Ovary (tissue), 9 donors: ENCODE data around the gene SEMA6D. TPM values are rescaled to one million over a fixed set of nuclear protein-coding genes. Genes with fewer than 3 reads are reported as not detected.

Source experiments
- DNase-seq, 5 donors: peaks; one replicate each; pipeline ENCODE4 v3.0.0-alpha.2; 2019 to 2020
- H3K27ac ChIP-seq, 2 donors: fragments of 200-600 bp; one replicate each; pipeline versions ENCODE4 v1.5.1 to v1.8.0; 2019 to 2022
- H3K27me3 ChIP-seq: fragments of 200-600 bp; one replicate; pipeline ENCODE4 v1.8.0; 2022
- H3K36me3 ChIP-seq: fragments of 200-600 bp; sonication (generic); one replicate; pipeline ENCODE4 v1.5.1; 2019
- H3K4me1 ChIP-seq: one replicate; pipeline ENCODE4 v1.8.1; 2013; ENCODE audit warnings: mild to moderate bottlenecking, moderate library complexity; ENCODE audit not compliant: insufficient read depth
- H3K4me3 ChIP-seq: fragments of 200-600 bp; sonication (generic); one replicate; pipeline ENCODE4 v1.5.1; 2017
- H3K9me3 ChIP-seq, 2 donors: fragments of 200-600 bp in 1 of 2; sonication (generic) in 1 of 2; one replicate each; pipeline versions ENCODE4 v1.5.1 to v1.8.1; 2013 to 2019; ENCODE audit warnings: mild to moderate bottlenecking in 1 of 2, moderate library complexity in 1 of 2
- EP300 ChIP-seq: sonication (generic); formaldehyde crosslinking; IDR thresholded peaks from one replicate; pipeline ENCODE4 v1.6.1; 2017; ENCODE audit warnings: antibody characterized with exemption
- POLR2A ChIP-seq: fragments of 450-650 bp; IDR thresholded peaks from one replicate; pipeline ENCODE4 v1.6.1; 2017; ENCODE audit warnings: antibody characterized with exemption, mild to moderate bottlenecking, moderate library complexity
- WGBS, 3 donors: extraction: QIAGEN DNeasy Blood & Tissue Kit in 1 of 3; methylation state at CpG; one replicate each; pipeline versions ENCODE4 v1.1.5 to v1.1.7; 2013 to 2017; 5-methylcytosine and 5-hydroxymethylcytosine counted together
- intact Hi-C, 4 donors: fragments of 100-400 bp; cut with DNase I; formaldehyde crosslinking; loops; one replicate each; pipeline versions ENCODE4 v1.11.0 to v1.15.1; 2022 to 2023
- polyA plus RNA-seq, 2 donors: library from polyadenylated mRNA; stranded (reverse); fragments of 200-250 nt in 1 of 2; fragments of 350-450 nt in 1 of 2; fragmentation: Illumina TruSeq in 1 of 2; extraction: RNeasy Lipid Tissue Mini Kit (QIAGEN cat#74804) in 1 of 2; gene quantifications; one replicate each; pipeline ENCODE4 v1.2.3, GENCODE V29; 2013 to 2014
- total RNA-seq, 7 donors: library from RNA; depleted of rRNA in 2 of 7; stranded (reverse); fragments of >200 nt in 2 of 7; fragmentation: NEBNext Ultra II Directional in 3 of 7; extraction: Animal tissue kit (Norgen Biotek cat#: 25700) in 3 of 7; gene quantifications; one replicate each; pipeline versions ENCODE4 v1.1.0 to v1.2.4, GENCODE V29; 2016 to 2023
- TF ChIP-seq, protein P1 (sequence below), 3 donors: fragments of 450-650 bp in 2 of 3; fragments of 200-600 bp in 1 of 3; IDR thresholded peaks; one replicate each; pipeline versions ENCODE4 v1.5.1 to v1.8.0; 2016 to 2022; ENCODE audit warnings: antibody characterized with exemption in 3 of 3, mild to moderate bottlenecking in 1 of 3
- donor health status: DM: no; HTN: no; CAD: no; lungs with moderate emphysema.
- donor health status: DM: no; HTN: no; CAD: no.
- donor health status: Bipolar disorder and iron deficiency.
- donor health status: DM: yes; HTN: yes; CAD: no.
- donor health status: DM: no; HTN: no; CAD: no.
- donor health status: DM: yes; HTN: yes; CAD: no.

SEMA6D gene
- total and polyA plus RNA-seq, 9 donors = 13.7 to 45.3 (median 27.2) TPM

DNA sequence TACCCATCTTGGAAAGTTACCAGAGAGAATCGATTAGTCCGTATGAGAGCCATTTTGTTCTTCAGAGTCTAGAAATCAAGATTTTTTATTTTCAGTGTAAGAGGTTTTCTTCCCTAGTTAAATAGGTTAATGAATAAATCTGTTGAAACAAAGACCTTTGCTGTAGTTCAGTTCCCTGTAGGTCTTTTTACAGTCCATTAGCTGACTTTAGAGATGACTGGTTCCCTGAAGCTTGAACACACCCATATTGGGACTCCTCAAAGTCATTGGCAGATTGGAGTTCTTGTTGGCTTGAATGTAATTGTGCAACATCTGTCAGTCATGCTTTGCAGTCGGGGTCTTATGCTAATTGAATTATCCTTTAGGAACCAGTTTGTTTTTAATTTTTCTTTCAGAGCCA, 45.3 kb downstream of the SEMA6D start:
- H3K27ac ChIP-seq = no peak overlapping the region
- H3K9me3 ChIP-seq = no peaks in the 10 kb centered on the region
- H3K4me3 ChIP-seq = no peak overlapping the region
- no peaks in the 10 kb centered on the region for H3K36me3 ChIP-seq
- no peaks in the 10 kb centered on the region for H3K27me3 ChIP-seq
- intact Hi-C loops = no loop called here
- no peak for TF ChIP-seq EP300
- no peak for TF ChIP-seq POLR2A
- TF ChIP-seq, protein P1, sequence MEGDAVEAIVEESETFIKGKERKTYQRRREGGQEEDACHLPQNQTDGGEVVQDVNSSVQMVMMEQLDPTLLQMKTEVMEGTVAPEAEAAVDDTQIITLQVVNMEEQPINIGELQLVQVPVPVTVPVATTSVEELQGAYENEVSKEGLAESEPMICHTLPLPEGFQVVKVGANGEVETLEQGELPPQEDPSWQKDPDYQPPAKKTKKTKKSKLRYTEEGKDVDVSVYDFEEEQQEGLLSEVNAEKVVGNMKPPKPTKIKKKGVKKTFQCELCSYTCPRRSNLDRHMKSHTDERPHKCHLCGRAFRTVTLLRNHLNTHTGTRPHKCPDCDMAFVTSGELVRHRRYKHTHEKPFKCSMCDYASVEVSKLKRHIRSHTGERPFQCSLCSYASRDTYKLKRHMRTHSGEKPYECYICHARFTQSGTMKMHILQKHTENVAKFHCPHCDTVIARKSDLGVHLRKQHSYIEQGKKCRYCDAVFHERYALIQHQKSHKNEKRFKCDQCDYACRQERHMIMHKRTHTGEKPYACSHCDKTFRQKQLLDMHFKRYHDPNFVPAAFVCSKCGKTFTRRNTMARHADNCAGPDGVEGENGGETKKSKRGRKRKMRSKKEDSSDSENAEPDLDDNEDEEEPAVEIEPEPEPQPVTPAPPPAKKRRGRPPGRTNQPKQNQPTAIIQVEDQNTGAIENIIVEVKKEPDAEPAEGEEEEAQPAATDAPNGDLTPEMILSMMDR (IDR thresholded peaks at IDR 0.05) = no peak
- H3K4me1 ChIP-seq = no peaks in the 10 kb centered on the region
- WGBS, 3 donors = 95% methylated on average over 3 of the region's 3 CpGs
- no peak for DNase-seq

DNA sequence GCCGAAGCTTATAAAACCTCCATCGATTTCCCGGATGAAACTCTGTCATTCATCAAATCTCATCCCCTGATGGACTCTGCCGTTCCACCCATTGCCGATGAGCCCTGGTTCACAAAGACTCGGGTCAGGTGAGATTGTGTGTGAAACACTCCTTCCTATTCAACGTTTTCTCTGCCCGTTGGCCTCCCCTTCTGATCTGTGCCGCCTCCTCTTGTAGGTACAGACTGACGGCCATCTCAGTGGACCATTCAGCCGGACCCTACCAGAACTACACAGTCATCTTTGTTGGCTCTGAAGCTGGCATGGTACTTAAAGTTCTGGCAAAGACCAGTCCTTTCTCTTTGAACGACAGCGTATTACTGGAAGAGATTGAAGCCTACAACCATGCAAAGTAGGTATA, 47.4 kb downstream of the SEMA6D start:
- no peak for DNase-seq
- intact Hi-C loops = no loop called here
- H3K36me3 ChIP-seq = no peaks in the 10 kb centered on the region
- no peak overlapping the region for H3K4me3 ChIP-seq
- WGBS, 3 donors = 92 to 97% (median 97%) methylated on average over 13 of the region's 13 CpGs
- H3K27me3 ChIP-seq = no peaks in the 10 kb centered on the region
- H3K27ac ChIP-seq = no peak overlapping the region
- TF ChIP-seq, protein P1 (IDR thresholded peaks at IDR 0.05) = no peak
- TF ChIP-seq POLR2A (no peak), EP300 (no peak)
- no peaks in the 10 kb centered on the region for H3K9me3 ChIP-seq
- H3K4me1 ChIP-seq = peaks cover 4% of the 10 kb centered on the region

DNA sequence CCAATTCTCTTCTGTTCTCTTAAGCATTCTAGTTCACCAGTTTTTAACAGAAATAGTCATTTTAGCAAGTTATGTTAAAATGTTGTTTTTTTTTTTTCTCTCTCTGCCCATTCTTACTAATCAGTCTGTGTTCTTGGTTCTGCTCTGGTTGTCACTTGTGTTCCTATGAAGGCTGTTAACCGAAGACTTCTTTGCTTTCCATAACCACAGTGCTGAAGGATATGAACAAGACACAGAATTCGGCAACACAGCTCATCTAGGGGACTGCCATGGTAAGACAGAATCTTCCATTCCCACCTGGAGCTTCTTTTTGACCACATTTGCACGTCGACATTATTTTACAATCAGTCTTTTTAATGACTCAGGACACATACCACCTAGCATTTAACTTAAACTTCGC, 49.1 kb downstream of the SEMA6D start:
- no peak for DNase-seq
- Histone ChIP-seq H3K36me3 (no peaks in the 10 kb centered on the region), H3K9me3 (no peaks in the 10 kb centered on the region), H3K4me3 (no peak overlapping the region), H3K27ac (no peak overlapping the region), H3K27me3 (no peaks in the 10 kb centered on the region), H3K4me1 (peaks cover 4% of the 10 kb centered on the region)
- intact Hi-C loops = no loop called here
- TF ChIP-seq, protein P1 (IDR thresholded peaks at IDR 0.05) = no peak
- 88 to 97% (median 97%) methylated on average over 5 of the region's 5 CpGs for WGBS, 3 donors

DNA sequence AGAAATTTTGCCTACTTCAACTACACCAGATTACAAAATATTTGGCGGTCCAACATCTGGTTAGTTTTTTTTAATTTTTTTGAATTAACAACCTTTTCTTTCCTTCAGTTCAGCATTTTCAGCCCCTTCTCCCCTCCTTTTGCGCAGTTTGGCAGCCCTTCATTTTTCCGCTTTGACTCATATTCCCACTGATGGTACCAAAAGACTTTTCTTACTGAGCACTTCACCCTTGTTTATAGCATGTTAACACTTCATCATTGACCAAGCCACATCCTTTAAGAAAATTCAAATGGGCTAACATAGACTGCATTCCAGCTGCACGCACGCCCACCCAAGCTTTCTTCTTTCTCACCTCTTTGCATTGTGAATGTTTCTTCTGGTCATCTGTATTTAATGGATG, 49.7 kb downstream of the SEMA6D start:
- TF ChIP-seq EP300 = no peak
- 98 to 99% (median 98%) methylated on average over 5 of the region's 5 CpGs for WGBS, 3 donors
- no peaks in the 10 kb centered on the region for H3K27me3 ChIP-seq
- DNase-seq = no peak
- no peaks in the 10 kb centered on the region for H3K36me3 ChIP-seq
- no peak overlapping the region for H3K27ac ChIP-seq
- intact Hi-C loops = no loop called here
- peaks cover 4% of the 10 kb centered on the region for H3K4me1 ChIP-seq
- H3K4me3 ChIP-seq = no peak overlapping the region
- no peaks in the 10 kb centered on the region for H3K9me3 ChIP-seq

DNA sequence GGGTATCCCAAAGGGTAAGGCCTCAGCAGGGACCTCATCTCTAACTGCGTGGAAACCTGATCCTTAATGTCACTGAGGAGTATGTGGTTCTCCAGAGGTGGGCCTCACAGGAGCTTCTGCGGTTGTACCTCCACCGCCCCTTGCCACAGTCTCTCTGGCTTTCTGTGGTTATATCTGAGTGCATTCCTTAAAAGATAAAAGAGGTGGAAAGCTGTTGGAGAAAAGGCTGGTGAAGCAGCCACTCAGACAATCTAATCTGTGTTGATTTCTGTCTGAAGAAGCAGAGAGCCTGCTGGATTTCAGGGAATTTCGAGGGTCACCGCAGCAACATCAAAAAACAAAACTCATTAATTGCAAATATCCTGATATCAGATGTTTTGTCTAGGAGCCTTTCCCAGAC, 51.4 kb downstream of the SEMA6D start:
- no peak for DNase-seq
- intact Hi-C loops = no loop called here
- Histone ChIP-seq H3K4me1 (peaks cover 4% of the 10 kb centered on the region), H3K4me3 (no peak overlapping the region), H3K27me3 (no peaks in the 10 kb centered on the region), H3K9me3 (no peaks in the 10 kb centered on the region), H3K27ac (peak overlapping the region in 1 of 2 donors; percentile 21), H3K36me3 (no peaks in the 10 kb centered on the region)
- WGBS, 3 donors = 6 to 26% (median 11%) methylated on average over 5 of the region's 5 CpGs
- TF ChIP-seq POLR2A (no peak), EP300 (no peak)
- TF ChIP-seq, protein P1 (IDR thresholded peaks at IDR 0.05) = no peak
